Measurements from ENCODE around the gene PRM2.

Gene PRM2

DNA sequence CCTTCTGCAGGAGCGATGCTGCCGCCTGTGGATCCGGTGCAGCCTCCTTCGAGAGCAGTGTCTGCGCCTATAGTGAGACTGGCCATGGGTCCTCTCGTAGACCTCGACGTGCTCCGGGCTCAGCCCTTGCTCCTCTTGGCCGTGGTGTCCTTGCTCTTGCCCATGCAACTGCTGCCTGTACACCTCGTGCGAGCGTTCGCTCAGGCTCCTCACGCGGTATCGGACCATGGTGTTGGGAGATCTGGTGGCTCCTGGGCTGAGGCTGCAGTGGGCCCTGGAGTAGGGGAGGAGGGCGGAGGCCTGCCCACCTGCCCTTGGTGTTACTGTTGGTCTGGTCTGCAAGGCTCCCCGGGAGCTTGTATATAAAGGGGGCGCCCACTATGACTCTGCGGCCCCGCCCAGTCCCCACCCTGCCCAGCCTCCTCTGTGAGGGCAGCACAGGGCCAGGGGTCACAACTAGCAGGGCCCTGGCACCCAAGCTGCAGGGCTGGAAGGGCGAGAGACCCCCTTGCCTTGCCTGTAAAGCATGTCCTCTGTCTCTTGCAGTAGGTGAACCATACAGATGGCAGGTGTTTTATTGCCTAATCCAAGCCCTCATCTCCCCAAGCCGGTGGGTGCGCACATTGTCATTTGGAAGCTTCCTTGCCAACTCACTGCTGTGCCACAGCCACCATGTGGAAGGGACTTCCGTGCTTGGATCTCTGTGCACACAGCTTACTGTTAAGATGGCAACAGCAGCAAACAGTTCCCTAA lies at the start of gene PRM2:
PRM2 (minus strand) TSS at position 338 of the 753 bp plus-strand sequence; CDS start at position 228, 110 bp downstream.
- in situ Hi-C loops (cut with MboI; ENCODE audit: low pct_unique_long_range_greater_than_20kb, low sequenced_read_pairs), result no loop called here
- DNase-seq, result no peak

GRCh38 chr16:11325404-11326083 lies 49.3 kb upstream of the PRM2 start:
- peak; percentile 41 for DNase-seq
- in situ Hi-C loops (cut with MboI; ENCODE audit: low pct_unique_long_range_greater_than_20kb, low sequenced_read_pairs), result no loop called here

DNA sequence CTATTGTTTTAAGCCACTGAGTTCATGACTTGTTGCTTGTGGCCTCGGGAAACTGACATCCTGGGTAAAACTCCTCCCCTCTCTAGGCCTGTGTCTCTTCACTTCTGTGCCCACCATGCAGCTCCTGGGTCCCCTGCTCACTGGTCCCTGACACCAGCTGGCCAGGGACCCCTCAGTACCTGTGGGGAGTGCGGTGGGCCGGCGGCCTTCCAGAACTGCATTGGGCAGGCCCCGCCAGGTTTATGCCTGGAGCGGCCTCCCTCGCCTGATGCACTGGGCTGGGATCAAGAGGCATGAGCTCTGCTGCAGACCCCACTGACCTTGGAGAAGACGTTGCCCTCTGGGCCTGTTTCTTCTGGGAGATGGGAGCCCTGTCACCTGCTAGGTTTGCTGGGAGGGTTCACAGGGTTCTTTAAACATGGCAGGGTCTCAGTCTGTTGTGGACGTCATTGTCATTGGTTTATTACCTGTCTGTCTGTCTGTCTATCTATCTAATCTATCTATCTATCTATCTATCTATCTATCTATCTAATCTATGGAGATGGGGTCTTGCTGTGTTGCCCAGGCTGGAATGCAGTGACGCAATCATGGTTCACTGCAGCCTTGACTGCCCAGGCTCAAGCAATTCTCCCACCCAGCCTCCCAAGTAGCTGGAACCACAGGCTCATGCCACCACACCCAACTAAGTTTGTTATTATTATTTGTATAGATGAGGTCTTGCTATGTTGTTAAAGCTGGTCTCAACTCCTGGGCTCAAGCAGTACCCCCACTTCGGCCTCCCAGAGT lies 47.5 kb upstream of the PRM2 start:
- DNase-seq, result no peak

DNA sequence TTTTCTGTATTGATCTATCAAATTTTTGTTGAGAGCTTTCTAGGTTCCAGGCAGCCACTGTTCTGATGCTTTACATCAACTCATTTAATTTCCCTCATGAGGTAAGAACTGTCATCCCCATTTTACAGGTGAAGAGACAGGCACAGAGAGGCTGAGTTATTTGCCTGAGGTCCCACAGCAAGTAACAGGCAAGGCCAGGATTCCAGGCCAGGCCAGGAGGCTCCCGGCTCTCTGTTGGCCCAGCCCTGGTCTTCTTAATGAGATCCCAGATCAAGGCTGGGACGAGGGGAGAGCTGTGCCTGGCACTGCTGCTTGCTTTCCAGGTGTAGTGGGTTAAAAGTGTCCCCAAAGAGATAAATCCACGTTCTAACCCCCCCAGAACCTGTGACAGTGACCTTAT lies 46.5 kb upstream of the PRM2 start:
- DNase-seq, result no peak
- in situ Hi-C loops (cut with MboI; ENCODE audit: low pct_unique_long_range_greater_than_20kb, low sequenced_read_pairs), result no loop called here

More for the DNA sequence above, 47.5 kb upstream of the PRM2 start:
- in situ Hi-C loops (cut with MboI; ENCODE audit: low pct_unique_long_range_greater_than_20kb, low sequenced_read_pairs), result no loop called here

GRCh38 chr16:11321662-11322061 lies 45.4 kb upstream of the PRM2 start:
- in situ Hi-C loops (cut with MboI; ENCODE audit: low pct_unique_long_range_greater_than_20kb, low sequenced_read_pairs), result no loop called here
- DNase-seq, result no peak

GRCh38 chr16:11320170-11320569 lies 43.9 kb upstream of the PRM2 start:
- in situ Hi-C loops (cut with MboI; ENCODE audit: low pct_unique_long_range_greater_than_20kb, low sequenced_read_pairs), result no loop called here
- DNase-seq, result no peak

GRCh38 chr16:11319529-11320146 lies 43.4 kb upstream of the PRM2 start:
- in situ Hi-C loops (cut with MboI; ENCODE audit: low pct_unique_long_range_greater_than_20kb, low sequenced_read_pairs), result no loop called here
- no peak for DNase-seq

GRCh38 chr16:11318817-11319216 lies 42.5 kb upstream of the PRM2 start:
- in situ Hi-C loops (cut with MboI; ENCODE audit: low pct_unique_long_range_greater_than_20kb, low sequenced_read_pairs), result no loop called here

GRCh38 chr16:11316331-11317015 lies 40.2 kb upstream of the PRM2 start:
- in situ Hi-C loops (cut with MboI; ENCODE audit: low pct_unique_long_range_greater_than_20kb, low sequenced_read_pairs), result no loop called here
- DNase-seq, result no peak

More at GRCh38 chr16:11318817-11319216, 42.5 kb upstream of the PRM2 start:
- no peak for DNase-seq

DNA sequence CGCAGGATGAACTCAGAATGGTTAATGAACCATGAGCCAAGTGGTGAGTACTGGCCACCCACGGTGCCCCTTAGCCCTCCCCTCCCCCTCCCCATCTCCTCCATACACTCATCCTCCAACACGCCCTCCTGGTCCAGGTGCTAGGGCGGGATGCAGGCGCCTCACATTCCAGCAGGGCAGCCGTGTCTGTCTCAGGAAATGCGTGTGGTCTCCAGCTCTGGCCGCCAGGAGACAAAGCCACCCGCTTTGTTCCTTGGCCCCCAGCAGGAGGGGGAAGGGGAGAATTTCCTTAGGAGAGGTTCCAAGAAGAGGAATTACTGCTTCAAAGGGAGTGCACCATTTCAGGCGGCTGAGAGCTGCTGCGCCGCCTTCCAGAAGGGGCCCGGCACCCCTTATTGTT lies 39.2 kb upstream of the PRM2 start:
- in situ Hi-C loops (cut with MboI; ENCODE audit: low pct_unique_long_range_greater_than_20kb, low sequenced_read_pairs), result no loop called here
- DNase-seq, result peak; percentile 46

- in situ Hi-C loops (cut with MboI; ENCODE audit: low pct_unique_long_range_greater_than_20kb, low sequenced_read_pairs), result no loop called here
- no peak for DNase-seq
Observed at GRCh38 chr16:11314309-11314894, 38.1 kb upstream of the PRM2 start.

GRCh38 chr16:11313493-11314308 lies 37.4 kb upstream of the PRM2 start:
- DNase-seq, result no peak
- in situ Hi-C loops (cut with MboI; ENCODE audit: low pct_unique_long_range_greater_than_20kb, low sequenced_read_pairs), result no loop called here

GRCh38 chr16:11312718-11313492 lies 36.6 kb upstream of the PRM2 start:
- in situ Hi-C loops (cut with MboI; ENCODE audit: low pct_unique_long_range_greater_than_20kb, low sequenced_read_pairs), result no loop called here
- no peak for DNase-seq

GRCh38 chr16:11310997-11311561 lies 34.8 kb upstream of the PRM2 start:
- in situ Hi-C loops (cut with MboI; ENCODE audit: low pct_unique_long_range_greater_than_20kb, low sequenced_read_pairs), result no loop called here
- peak; percentile 94 for DNase-seq

DNA sequence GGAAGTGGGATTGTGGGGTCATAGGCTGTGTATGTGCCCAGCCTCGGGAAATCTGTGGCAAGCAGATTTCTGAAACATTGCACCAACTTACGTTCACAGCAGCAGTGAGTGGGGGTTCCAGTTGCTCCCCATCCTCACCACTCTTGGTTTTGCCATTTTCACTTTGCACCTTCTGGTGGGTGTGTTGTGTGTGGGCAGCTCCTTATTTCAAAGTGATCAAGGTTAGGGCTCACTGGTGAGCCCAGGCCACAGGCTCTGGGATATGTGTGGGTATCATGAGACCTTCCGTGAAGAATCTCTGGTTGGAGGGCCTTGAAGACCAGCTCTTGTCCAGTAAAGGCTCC lies 34.3 kb upstream of the PRM2 start:
- in situ Hi-C loops (cut with MboI; ENCODE audit: low pct_unique_long_range_greater_than_20kb, low sequenced_read_pairs), result no loop called here

DNA sequence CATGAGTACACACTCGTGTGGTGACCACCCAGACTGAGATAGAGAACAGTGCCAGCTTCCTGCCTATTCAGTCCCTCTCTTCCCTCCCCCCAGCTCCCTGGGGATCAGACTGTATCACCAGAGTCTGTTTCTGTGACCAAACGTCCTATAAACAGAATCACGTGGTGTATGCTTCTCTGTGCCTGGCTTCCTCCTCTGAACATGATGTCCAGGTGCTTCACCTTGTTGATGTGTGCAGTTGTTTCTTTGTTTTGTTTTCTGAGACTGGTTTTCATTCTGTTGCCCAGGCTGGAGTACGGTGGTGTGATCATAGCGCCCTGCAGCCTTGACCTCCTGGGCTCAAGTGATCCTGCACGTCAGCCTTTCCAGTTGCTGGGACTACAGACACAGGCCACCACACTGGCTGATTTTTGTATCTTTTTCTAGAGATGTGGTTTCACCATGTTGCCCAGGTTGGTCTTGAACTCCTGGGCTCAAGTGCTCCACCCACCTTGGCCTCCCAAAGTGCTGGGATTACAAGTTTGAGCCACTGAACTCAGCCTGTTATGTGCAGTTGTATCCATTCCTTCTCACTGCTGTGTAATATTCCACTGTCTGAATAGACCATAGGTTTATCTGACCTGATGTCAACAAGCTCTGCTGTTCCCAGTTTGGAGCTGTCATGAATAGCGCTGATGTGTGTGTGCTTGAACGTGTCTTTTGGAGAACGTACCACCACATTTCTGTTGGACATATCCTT lies 33.8 kb upstream of the PRM2 start:
- DNase-seq, result peak; percentile 51
- in situ Hi-C loops (cut with MboI; ENCODE audit: low pct_unique_long_range_greater_than_20kb, low sequenced_read_pairs), result no loop called here

More for the DNA sequence above, 34.3 kb upstream of the PRM2 start:
- no peak for DNase-seq

All from KBM-7 (cell line).